NK-92 treated with Interleukin-12 subunit alpha and Interleukin-12 subunit beta, amount 100 ng/mL, for 24 hours (cell line): ENCODE results near the gene ECT2.
"Not testable (repeated sequence)": the region's sequence is repeated elsewhere in the genome, so short reads cannot be mapped to it uniquely, and the experiment has no call there.

Experiments
- DNase-seq: peaks from one replicate; lab custom pipeline; 2025; lab: John Stamatoyannopoulos, UW

ECT2 gene

GRCh38 chr3:172856795-172857742, 106.5 kb downstream of the ECT2 start:
- no peak for DNase-seq

GRCh38 chr3:172859041-172859440, 108.5 kb downstream of the ECT2 start:
- no peak for DNase-seq

GRCh38 chr3:172866726-172867350, 116.3 kb downstream of the ECT2 start:
- DNase-seq, result not testable (repeated sequence)

- DNase-seq, result no peak
These were observed 118.2 kb downstream of the ECT2 start for GRCh38 chr3:172868582-172869200.

GRCh38 chr3:172869368-172869771, 118.8 kb downstream of the ECT2 start:
- no peak for DNase-seq

GRCh38 chr3:172869784-172870518, 119.4 kb downstream of the ECT2 start:
- DNase-seq, result no peak
